Urinary bladder (tissue), 4 donors: ENCODE results near the gene PROB1. TPM values are rescaled to one million over a fixed set of nuclear protein-coding genes. Genes with fewer than 3 reads are reported as not detected.

Experiments used
- DNase-seq: peaks from one replicate; pipeline ENCODE4 v3.0.0-alpha.2; 2015; ENCODE audit errors: extremely low spot score
- H3K27ac ChIP-seq: one replicate; pipeline ENCODE4 v1.5.1; 2013; ENCODE audit warnings: low read depth, mild to moderate bottlenecking, moderate library complexity
- H3K36me3 ChIP-seq: one replicate; pipeline ENCODE4 v1.6.1; 2013; ENCODE audit warnings: mild to moderate bottlenecking, moderate library complexity; ENCODE audit not compliant: insufficient read depth
- H3K4me1 ChIP-seq: one replicate; pipeline ENCODE4 v1.6.1; 2013; ENCODE audit warnings: mild to moderate bottlenecking, moderate library complexity; ENCODE audit not compliant: insufficient read depth
- H3K4me3 ChIP-seq: one replicate; pipeline ENCODE4 v1.5.1; 2013; ENCODE audit warnings: low read depth, low read length
- WGBS: extraction: QIAGEN DNeasy Blood & Tissue Kit; methylation state at CpG from one replicate; pipeline ENCODE4 v1.1.7; 2013; 5-methylcytosine and 5-hydroxymethylcytosine counted together
- polyA plus RNA-seq: library from polyadenylated mRNA; stranded (reverse); fragments of 200-250 nt; gene quantifications from one replicate; pipeline ENCODE4 v1.2.3, GENCODE V29; 2013
- total RNA-seq: library from RNA; depleted of rRNA; stranded (reverse); fragments of >200 nt; gene quantifications from one replicate; pipeline ENCODE4 v1.2.3, GENCODE V29; 2014
- donor health status: healthy with polysubstance abuse.
- donor health status: healthy.

The PROB1 gene
- total and polyA plus RNA-seq, 2 donors, result 1.4 to 3.1 TPM

DNA sequence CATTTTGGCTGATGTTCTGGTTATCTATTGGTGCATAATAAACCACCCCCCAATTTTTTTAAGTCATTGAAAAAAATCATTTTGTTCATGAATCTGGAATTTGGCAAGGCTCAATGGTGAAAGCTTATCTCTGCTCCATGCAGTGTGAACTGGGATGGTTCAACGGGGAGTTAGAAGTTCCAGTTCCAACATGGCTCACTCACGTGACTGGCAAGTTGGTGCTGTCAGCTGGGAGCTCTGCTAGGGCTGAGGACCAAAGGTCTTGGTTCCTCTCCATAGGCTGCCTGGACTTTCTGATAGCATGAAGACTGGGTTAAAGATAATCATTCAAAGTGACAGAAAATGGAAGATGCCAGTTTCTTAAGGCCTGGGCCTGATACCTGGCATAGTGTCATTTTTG, 12.1 kb upstream of the PROB1 start:
- H3K4me1 ChIP-seq, result no peaks in the 10 kb centered on the region
- no peak overlapping the region for H3K27ac ChIP-seq
- H3K36me3 ChIP-seq, result no peaks in the 10 kb centered on the region
- WGBS, result 72% methylated on average over 2 of the region's 2 CpGs
- H3K4me3 ChIP-seq, result no peak overlapping the region
- no peak for DNase-seq

DNA sequence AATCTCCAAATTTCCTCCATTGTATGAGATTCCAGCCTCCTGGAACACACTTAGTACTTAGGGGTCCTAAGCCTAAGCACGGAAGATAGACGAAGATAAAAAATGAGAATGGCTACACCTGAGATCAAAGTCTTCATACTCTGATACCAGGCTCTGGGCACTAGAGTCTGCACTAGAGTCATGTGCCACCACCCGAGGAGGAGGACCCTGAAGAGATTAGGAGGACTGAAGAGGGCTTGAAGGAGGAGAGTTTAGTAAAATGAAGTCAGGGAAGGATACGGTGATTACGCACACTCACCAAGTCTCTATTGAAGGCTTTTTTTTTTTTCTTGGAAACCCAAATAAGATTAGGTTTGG, 9.6 kb upstream of the PROB1 start:
- no peak for DNase-seq
- H3K36me3 ChIP-seq, result no peaks in the 10 kb centered on the region
- H3K4me3 ChIP-seq, result no peak overlapping the region
- H3K27ac ChIP-seq, result peak overlapping the region; percentile 83
- WGBS, result 57% methylated on average over 5 of the region's 5 CpGs
- H3K4me1 ChIP-seq, result no peaks in the 10 kb centered on the region

- no peaks in the 10 kb centered on the region for H3K36me3 ChIP-seq
- WGBS, result under 1% methylated on average over 41 of the region's 41 CpGs
Observed at GRCh38 chr5:139403787-139404483, 9.0 kb upstream of the PROB1 start, which contains the start of gene SPATA24. Gene SPATA24, minus strand, starts transcription at chr5:139404089. Its CDS starts 29 bp downstream, at chr5:139404060.

GRCh38 chr5:139403418-139403786, 8.5 kb upstream of the PROB1 start:
- no peak for DNase-seq
- H3K36me3 ChIP-seq, result no peaks in the 10 kb centered on the region
- H3K4me1 ChIP-seq, result no peaks in the 10 kb centered on the region
- H3K4me3 ChIP-seq, result peak overlapping the region; percentile 32
- H3K27ac ChIP-seq, result peak overlapping the region; percentile 84
- 16% methylated on average over 7 of the region's 7 CpGs for WGBS

More at GRCh38 chr5:139403787-139404483, 9.0 kb upstream of the PROB1 start, which contains the start of gene SPATA24:
- peak; percentile 96 for DNase-seq
- no peaks in the 10 kb centered on the region for H3K4me1 ChIP-seq
- peak within 1 kb of the TSS; percentile 32 for H3K4me3 ChIP-seq
- peak within 1 kb of the TSS; percentile 84 for H3K27ac ChIP-seq

DNA sequence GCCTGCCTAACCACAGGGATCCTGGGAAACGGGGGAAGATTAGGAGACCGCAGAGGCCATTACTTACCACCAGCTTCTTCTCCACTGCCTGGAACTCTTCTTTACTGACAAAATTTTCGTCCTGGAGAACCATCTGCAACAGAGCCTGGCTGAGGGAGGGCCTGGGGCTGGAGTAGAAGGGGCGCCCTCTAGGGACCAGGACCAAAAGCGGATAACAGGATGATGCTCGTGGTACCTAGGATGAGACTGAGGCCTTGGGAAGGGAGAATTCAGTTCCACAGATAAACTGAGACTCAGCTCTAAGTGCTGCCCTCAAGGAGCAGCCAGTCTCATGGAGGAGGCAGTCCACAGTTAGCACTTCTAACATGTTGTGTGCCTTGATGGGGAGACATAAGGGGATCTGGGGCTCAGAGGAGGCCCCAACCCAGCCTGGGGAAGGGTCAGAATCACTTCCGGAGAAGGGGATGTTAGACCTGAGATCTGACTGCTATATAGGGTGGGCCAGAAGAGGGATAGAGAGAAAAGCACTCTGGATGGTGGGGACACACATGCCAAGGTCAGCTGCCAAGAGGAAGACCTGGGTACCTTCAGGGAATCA, 7.8 kb upstream of the PROB1 start:
- 76% methylated on average over 7 of the region's 7 CpGs for WGBS
- H3K27ac ChIP-seq, result no peak overlapping the region
- H3K36me3 ChIP-seq, result no peaks in the 10 kb centered on the region
- H3K4me3 ChIP-seq, result no peak overlapping the region
- no peaks in the 10 kb centered on the region for H3K4me1 ChIP-seq
- no peak for DNase-seq

DNA sequence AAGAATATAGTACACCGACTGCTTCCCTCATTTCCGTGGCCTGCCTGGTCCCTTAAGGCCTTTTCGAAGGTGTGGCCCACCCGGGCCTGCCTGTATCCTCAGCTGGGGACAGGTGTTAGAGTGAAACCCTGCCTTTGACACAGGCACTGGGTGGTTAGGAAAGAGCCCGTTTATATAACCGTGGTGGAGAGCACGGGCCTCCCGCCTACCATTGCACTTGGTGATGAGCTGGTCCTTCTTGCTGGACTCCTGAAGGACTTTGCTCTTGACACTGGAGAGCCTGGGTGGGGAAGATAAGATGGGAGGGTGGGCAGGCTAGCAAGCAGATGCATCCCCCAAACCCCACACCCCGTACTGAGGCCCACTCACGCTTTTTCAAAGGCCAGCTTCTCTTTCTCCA, 6.6 kb upstream of the PROB1 start:
- 94% methylated on average over 10 of the region's 10 CpGs for WGBS
- Histone ChIP-seq H3K36me3 (no peaks in the 10 kb centered on the region), H3K4me3 (no peak overlapping the region), H3K4me1 (no peaks in the 10 kb centered on the region), H3K27ac (no peak overlapping the region)
- DNase-seq, result no peak

GRCh38 chr5:139399501-139400121, 4.7 kb upstream of the PROB1 start:
- no peak overlapping the region for H3K4me3 ChIP-seq
- WGBS, result 84% methylated on average over 6 of the region's 6 CpGs
- H3K4me1 ChIP-seq, result no peaks in the 10 kb centered on the region
- no peak overlapping the region for H3K27ac ChIP-seq
- H3K36me3 ChIP-seq, result no peaks in the 10 kb centered on the region
- DNase-seq, result no peak

DNA sequence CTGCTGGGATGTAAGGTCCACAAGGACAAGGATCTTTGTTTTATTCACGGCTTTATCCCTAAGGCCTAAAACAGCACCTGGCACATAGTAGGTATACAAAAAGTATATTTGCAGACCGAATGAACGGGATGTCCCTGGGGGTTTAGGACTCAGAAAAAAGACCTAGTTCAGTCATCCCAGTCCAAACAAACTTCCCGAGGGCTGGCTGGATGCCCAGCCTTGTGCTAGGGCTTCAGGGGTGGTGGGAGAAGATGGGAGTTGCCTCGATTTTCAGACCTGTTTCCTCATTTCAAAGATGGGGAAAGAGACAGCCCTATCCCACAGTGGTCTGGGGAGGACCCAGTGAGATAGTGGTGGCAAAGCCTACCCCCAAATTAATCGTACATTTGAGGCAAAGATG, 3.0 kb upstream of the PROB1 start:
- no peaks in the 10 kb centered on the region for H3K36me3 ChIP-seq
- no peak overlapping the region for H3K4me3 ChIP-seq
- H3K27ac ChIP-seq, result no peak overlapping the region
- no peaks in the 10 kb centered on the region for H3K4me1 ChIP-seq
- no peak for DNase-seq
- 34% methylated on average over 6 of the region's 6 CpGs for WGBS

GRCh38 chr5:139396691-139397090, 1.8 kb upstream of the PROB1 start:
- Histone ChIP-seq H3K4me1 (peaks cover 3% of the 10 kb centered on the region), H3K36me3 (no peaks in the 10 kb centered on the region), H3K4me3 (no peak overlapping the region), H3K27ac (no peak overlapping the region)
- DNase-seq, result no peak
- 90% methylated on average over 8 of the region's 8 CpGs for WGBS

DNA sequence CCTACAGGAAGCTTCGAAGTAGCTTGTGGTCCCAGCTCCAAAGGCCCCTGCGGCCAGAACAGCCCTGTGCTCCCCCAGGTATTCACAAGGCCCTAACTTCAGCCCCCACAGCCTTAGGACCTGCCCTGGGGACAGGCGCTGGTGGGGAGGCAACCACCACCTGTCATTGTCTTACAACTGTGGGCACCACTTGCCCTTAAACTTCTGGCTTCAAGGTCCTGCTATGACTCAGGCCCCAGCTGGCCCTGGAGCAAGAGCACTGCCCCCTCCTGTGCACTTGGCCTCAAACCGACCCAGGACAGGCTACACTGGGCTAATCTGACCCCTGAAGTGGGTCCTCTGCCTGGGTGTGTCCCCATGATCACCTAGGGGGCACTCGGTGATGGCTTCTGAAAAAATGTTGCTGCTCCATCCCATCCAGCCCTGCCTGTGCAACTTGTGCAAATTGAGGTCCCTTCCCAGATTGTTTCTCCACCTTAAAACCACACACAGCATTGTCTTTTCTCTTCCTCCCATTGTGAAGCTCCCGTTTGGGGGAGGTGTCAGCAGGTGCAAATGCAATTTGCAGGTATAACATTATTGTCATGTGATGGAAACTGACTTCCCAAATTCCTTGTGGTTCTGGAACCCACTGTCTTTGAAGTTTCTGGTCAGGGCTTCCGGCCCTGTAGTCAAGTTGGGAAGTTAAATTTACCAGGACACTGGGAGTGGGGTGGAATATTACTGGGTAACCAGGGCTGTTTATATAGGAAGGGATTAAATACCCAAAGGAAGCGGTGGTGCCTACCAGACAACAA, 1.1 kb upstream of the PROB1 start:
- Histone ChIP-seq H3K4me3 (no peak overlapping the region), H3K27ac (no peak overlapping the region), H3K36me3 (no peaks in the 10 kb centered on the region), H3K4me1 (peaks cover 3% of the 10 kb centered on the region)
- WGBS, result 87% methylated on average over 8 of the region's 8 CpGs
- no peak for DNase-seq

DNA sequence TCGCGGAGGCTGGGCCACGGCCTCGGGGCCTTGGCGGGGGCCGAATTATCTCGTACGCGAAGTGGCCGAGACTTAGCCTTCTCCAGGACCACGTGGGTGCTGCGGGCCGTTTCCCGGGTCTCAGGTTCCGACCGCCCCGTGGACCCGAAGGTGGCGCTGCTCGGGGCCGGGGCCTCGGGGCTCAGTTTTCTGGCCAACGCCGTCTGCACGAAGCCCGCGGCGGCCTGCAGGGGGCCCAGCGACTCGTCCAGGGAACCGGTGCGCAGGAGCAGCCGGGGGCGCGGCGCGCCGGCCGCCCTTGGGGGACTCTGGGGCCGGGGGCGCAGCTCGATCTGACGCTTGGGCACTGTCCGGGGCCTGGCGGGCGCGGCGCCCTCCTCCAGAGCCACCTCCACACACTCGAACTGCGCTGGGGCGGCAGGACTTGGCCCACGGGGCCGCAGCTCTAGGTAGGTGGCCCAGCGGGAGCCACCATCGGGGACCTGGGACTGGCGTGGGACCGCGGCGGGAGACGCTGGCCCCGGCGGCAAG, 716 bp downstream of the PROB1 start:
- no peak for DNase-seq
- WGBS, result under 1% methylated on average over 62 of the region's 62 CpGs
- Histone ChIP-seq H3K27ac (no peak overlapping the region), H3K4me1 (peaks cover 3% of the 10 kb centered on the region), H3K36me3 (no peaks in the 10 kb centered on the region), H3K4me3 (peak overlapping the region; percentile 59)

DNA sequence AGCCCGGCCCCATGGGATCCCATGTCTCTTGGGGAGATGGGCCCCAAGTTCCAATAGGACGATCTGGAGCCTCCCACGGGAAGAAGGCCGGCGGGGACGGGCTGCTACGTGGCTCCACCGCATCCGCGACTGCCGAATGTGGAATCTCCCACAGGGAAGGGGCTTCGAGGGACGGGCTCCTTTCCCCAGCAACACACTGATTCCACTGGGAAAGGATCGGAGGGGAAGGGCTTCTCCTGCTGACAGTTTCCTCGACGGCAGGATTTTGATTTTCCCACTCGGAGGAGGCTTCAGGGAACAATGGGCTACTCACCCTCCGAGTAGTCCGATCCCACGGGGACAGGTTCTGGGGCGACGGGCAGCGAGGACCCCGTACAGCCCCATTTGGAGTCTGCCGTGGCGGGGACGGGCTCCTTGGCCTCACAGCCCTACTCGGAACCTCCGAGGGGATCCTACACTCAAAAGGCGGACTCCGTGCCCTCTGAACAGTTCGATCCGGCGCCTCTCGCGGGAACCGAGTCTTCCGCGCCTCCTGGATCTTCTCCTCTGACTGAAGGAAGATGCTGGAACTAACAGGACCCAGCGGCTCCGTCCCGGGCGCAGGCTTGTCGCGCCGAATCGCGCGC, 1.3 kb downstream of the PROB1 start:
- no peak for DNase-seq
- Histone ChIP-seq H3K4me1 (peaks cover 3% of the 10 kb centered on the region), H3K36me3 (no peaks in the 10 kb centered on the region), H3K27ac (no peak overlapping the region), H3K4me3 (peak overlapping the region; percentile 59)
- WGBS, result 10% methylated on average over 49 of the region's 49 CpGs
